Measurements from ENCODE around the gene ATF6.

The ATF6 gene

GRCh38 chr1:162006081-162006480 is 240.0 kb downstream of the ATF6 start:
- DNase-seq: no peak

- DNase-seq: no peak
These were observed 241.3 kb downstream of the ATF6 start for GRCh38 chr1:162007466-162007865.

- DNase-seq: no peak
These were observed 242.7 kb downstream of the ATF6 start for GRCh38 chr1:162008799-162009198.

GRCh38 chr1:162009501-162010174 is 243.5 kb downstream of the ATF6 start:
- DNase-seq: no peak

- DNase-seq: no peak
These were observed 244.0 kb downstream of the ATF6 start for GRCh38 chr1:162010175-162010506.

GRCh38 chr1:162011337-162012012 is 245.4 kb downstream of the ATF6 start:
- no peak for DNase-seq

GRCh38 chr1:162013289-162013688 is 247.2 kb downstream of the ATF6 start:
- DNase-seq: no peak

Data from stimulated activated CD4-positive, alpha-beta T cell treated with anti-CD3 and anti-CD28 coated beads, Interleukin-2, amount 100 ng/mL, for 24 hours (primary cell).